ENCODE results near the gene SFMBT1.

The SFMBT1 gene

GRCh38 chr3:52931328-52931727 is 114.5 kb downstream of the SFMBT1 start:
- Histone ChIP-seq H3K27ac (no peak overlapping the region), H3K4me3 (ENCODE audit: low read depth, low read length) (no peak overlapping the region), H3K36me3 (replicated peaks) (no peaks in the 10 kb centered on the region), H3K27me3 (replicated peaks) (no peaks in the 10 kb centered on the region)
- no peak for DNase-seq
- TF ChIP-seq CTCF (IDR thresholded peaks at IDR 0.05; ENCODE audit: low read depth, low read length, missing control alignments), result no peak
- in situ Hi-C loops (cut with HindIII; ENCODE audit: low pct_ligation_motif_present, low sequenced_read_pairs), result no loop called here

GRCh38 chr3:52930748-52931147 is 115.1 kb downstream of the SFMBT1 start:
- Histone ChIP-seq H3K4me3 (ENCODE audit: low read depth, low read length) (no peak overlapping the region), H3K27ac (no peak overlapping the region), H3K27me3 (replicated peaks) (no peaks in the 10 kb centered on the region), H3K36me3 (replicated peaks) (no peaks in the 10 kb centered on the region)
- TF ChIP-seq CTCF (IDR thresholded peaks at IDR 0.05; ENCODE audit: low read depth, low read length, missing control alignments), result no peak
- DNase-seq, result no peak
- in situ Hi-C loops (cut with HindIII; ENCODE audit: low pct_ligation_motif_present, low sequenced_read_pairs), result no loop called here

- H3K36me3 ChIP-seq (replicated peaks), result no peaks in the 10 kb centered on the region
- H3K27ac ChIP-seq, result no peak overlapping the region
- no peak for DNase-seq
- no peak overlapping the region for H3K4me3 ChIP-seq (ENCODE audit: low read depth, low read length)
- in situ Hi-C loops (cut with HindIII; ENCODE audit: low pct_ligation_motif_present, low sequenced_read_pairs), result no loop called here
- TF ChIP-seq CTCF (IDR thresholded peaks at IDR 0.05; ENCODE audit: low read depth, low read length, missing control alignments), result no peak
- H3K27me3 ChIP-seq (replicated peaks), result no peaks in the 10 kb centered on the region
Observed at GRCh38 chr3:52926554-52926953, 119.3 kb downstream of the SFMBT1 start.

GRCh38 chr3:52925405-52926313 is 120.2 kb downstream of the SFMBT1 start:
- Histone ChIP-seq H3K36me3 (replicated peaks) (no peaks in the 10 kb centered on the region), H3K4me3 (ENCODE audit: low read depth, low read length) (no peak overlapping the region), H3K27me3 (replicated peaks) (no peaks in the 10 kb centered on the region), H3K27ac (no peak overlapping the region)
- no peak for TF ChIP-seq CTCF (IDR thresholded peaks at IDR 0.05; ENCODE audit: low read depth, low read length, missing control alignments)
- in situ Hi-C loops (cut with HindIII; ENCODE audit: low pct_ligation_motif_present, low sequenced_read_pairs), result no loop called here
- no peak for DNase-seq

- Histone ChIP-seq H3K36me3 (replicated peaks) (no peaks in the 10 kb centered on the region), H3K27me3 (replicated peaks) (no peaks in the 10 kb centered on the region), H3K4me3 (ENCODE audit: low read depth, low read length) (no peak overlapping the region), H3K27ac (no peak overlapping the region)
- no peak for TF ChIP-seq CTCF (IDR thresholded peaks at IDR 0.05; ENCODE audit: low read depth, low read length, missing control alignments)
- DNase-seq, result no peak
- in situ Hi-C loops (cut with HindIII; ENCODE audit: low pct_ligation_motif_present, low sequenced_read_pairs), result no loop called here
Observed at GRCh38 chr3:52923963-52924362, 121.9 kb downstream of the SFMBT1 start.
